IMR-90 (cell line): ENCODE results near the gene HOXB8. TPM values are rescaled to one million over a fixed set of nuclear protein-coding genes. Genes with fewer than 3 reads are reported as not detected.
A peak's percentile ranks its signal among the peaks of the same experiment; 100 is the strongest.

ENCODE experiments used
- ATAC-seq: fragments of 200-7000 bp; cut with Tn5 transposase; 2 replicates; pipeline ENCODE4 v1.9.1; 2020; ENCODE audit warnings: low read depth, mild to moderate bottlenecking, moderate library complexity
- BruUV-seq: library from RNA; stranded (reverse); fragments of 400-500 nt; replicated peaks from 2 replicates; lab custom pipeline; 2021; lab: Mats Ljungman, UMichigan
- CTCF ChIA-PET: fragments of 300-600 bp; formaldehyde crosslinking; extraction: SDS; loops from one replicate; lab custom pipeline; 2021; ENCODE audit warnings: antibody characterized with exemption; lab: Yijun Ruan, JAX
- POLR2A ChIA-PET: fragments of 300-600 bp; sonication (Branson Sonifier 250); formaldehyde crosslinking; loops from one replicate; lab custom pipeline; 2022; ENCODE audit warnings: antibody characterized with exemption; ENCODE audit not compliant: unreplicated experiment; lab: Charles Lee
- DNase-seq: peaks from one replicate; pipeline ENCODE4 v3.0.0; 2013
- H2AFZ ChIP-seq: replicated peaks from 2 replicates; pipeline ENCODE3; 2013; ENCODE audit warnings: low read length, mild to moderate bottlenecking; ENCODE audit not compliant: poor library complexity
- H2AK5ac ChIP-seq: 2 replicates; pipeline ENCODE4 v1.6.1; 2013; ENCODE audit warnings: low read depth, low read length, inconsistent platforms
- H2AK9ac ChIP-seq: replicated peaks from 2 replicates; pipeline ENCODE3; 2013; ENCODE audit warnings: mild to moderate bottlenecking, low read depth, low read length, moderate library complexity; ENCODE audit not compliant: poor library complexity
- H2BK120ac ChIP-seq: 2 replicates; pipeline ENCODE4 v1.6.1; 2013; ENCODE audit warnings: low read depth, low read length, inconsistent platforms
- H2BK15ac ChIP-seq: 3 replicates; pipeline ENCODE4 v1.6.1; 2013; ENCODE audit warnings: low read depth, low read length, inconsistent platforms
- H2BK20ac ChIP-seq: 2 replicates; pipeline ENCODE4 v1.6.1; 2013; ENCODE audit warnings: low read depth, mild to moderate bottlenecking, inconsistent platforms, low read length, moderate library complexity
- H2BK5ac ChIP-seq: 2 replicates; pipeline ENCODE4 v1.6.1; 2013; ENCODE audit warnings: mild to moderate bottlenecking, low read depth, low read length, inconsistent platforms; ENCODE audit not compliant: poor library complexity, severe bottlenecking
- H3K14ac ChIP-seq: replicated peaks from 2 replicates; pipeline ENCODE4 v1.6.1; 2013; ENCODE audit warnings: low read depth, low read length, inconsistent platforms
- H3K18ac ChIP-seq: 2 replicates; pipeline ENCODE4 v1.6.1; 2013; ENCODE audit warnings: low read depth, low read length, control low read depth
- H3K23ac ChIP-seq: 2 replicates; pipeline ENCODE4 v1.6.1; 2013; ENCODE audit warnings: low read depth, low read length, inconsistent platforms
- H3K27ac ChIP-seq: 2 replicates; pipeline ENCODE4 v1.5.1; 2013; ENCODE audit warnings: mild to moderate bottlenecking, control low read depth, low read length; ENCODE audit not compliant: insufficient read depth
- H3K27me3 ChIP-seq: 2 replicates; pipeline ENCODE4 v1.6.1; 2013; ENCODE audit warnings: low read length; ENCODE audit not compliant: control insufficient read depth, insufficient read depth
- H3K36me3 ChIP-seq: 2 replicates; pipeline ENCODE4 v1.6.1; 2013; ENCODE audit warnings: low read length, mixed read lengths; ENCODE audit not compliant: control insufficient read depth, insufficient read depth
- H3K4ac ChIP-seq: 2 replicates; pipeline ENCODE4 v1.6.1; 2013; ENCODE audit warnings: low read depth, low read length, inconsistent platforms
- H3K4me1 ChIP-seq: 2 replicates; pipeline ENCODE4 v1.6.1; 2013; ENCODE audit warnings: low read length, mixed read lengths; ENCODE audit not compliant: control insufficient read depth, insufficient read depth
- H3K4me2 ChIP-seq: 2 replicates; pipeline ENCODE4 v1.6.1; 2013; ENCODE audit warnings: low read depth, mild to moderate bottlenecking, control low read depth, low read length, moderate library complexity
- H3K4me3 ChIP-seq: 2 replicates; pipeline ENCODE4 v1.5.1; 2013; ENCODE audit warnings: low read depth, mild to moderate bottlenecking, control low read depth, low read length, moderate library complexity; ENCODE audit not compliant: insufficient read depth
- H3K56ac ChIP-seq: 2 replicates; pipeline ENCODE4 v1.6.1; 2013; ENCODE audit warnings: low read length, inconsistent platforms; ENCODE audit not compliant: insufficient read depth; ENCODE audit errors: extremely low read depth
- H3K79me1 ChIP-seq, 2 experiments: 2 replicates each; pipeline ENCODE4 v1.6.1; 2013; ENCODE audit warnings: low read length in 2 of 2, inconsistent platforms in 1 of 2, low read depth in 1 of 2
- H3K9ac ChIP-seq: 2 replicates; pipeline ENCODE4 v1.6.1; 2013; ENCODE audit warnings: low read depth, low read length, control low read depth
- H3K9me1 ChIP-seq: 2 replicates; pipeline ENCODE4 v1.6.1; 2013; ENCODE audit warnings: low read length, inconsistent platforms; ENCODE audit not compliant: insufficient read depth
- H3K9me3 ChIP-seq: 2 replicates; pipeline ENCODE4 v1.6.1; 2013; ENCODE audit warnings: low read length; ENCODE audit not compliant: control insufficient read depth, insufficient read depth
- H4K20me1 ChIP-seq: 2 replicates; pipeline ENCODE4 v1.6.1; 2013; ENCODE audit warnings: low read length, inconsistent platforms; ENCODE audit not compliant: insufficient read depth
- H4K5ac ChIP-seq: 2 replicates; pipeline ENCODE4 v1.6.1; 2013; ENCODE audit warnings: mild to moderate bottlenecking, low read depth, low read length, control low read depth
- H4K8ac ChIP-seq, 2 experiments: 2 replicates each; pipeline ENCODE4 v1.6.1; 2013; ENCODE audit warnings: low read depth in 2 of 2, low read length in 2 of 2, control low read depth in 1 of 2, inconsistent platforms in 1 of 2
- H4K91ac ChIP-seq: 2 replicates; pipeline ENCODE4 v1.6.1; 2013; ENCODE audit warnings: low read depth, low read length, inconsistent platforms; ENCODE audit not compliant: insufficient read depth
- BHLHE40 ChIP-seq: fragments of 150-350 bp; IDR thresholded peaks from 2 replicates; pipeline ENCODE4 v1.6.1; 2016; ENCODE audit warnings: mild to moderate bottlenecking, low read depth, low read length
- MXI1 ChIP-seq: IDR thresholded peaks from 2 replicates; pipeline ENCODE4 v1.6.1; 2012; ENCODE audit warnings: low read depth, mild to moderate bottlenecking, low read length, moderate library complexity, borderline replicate concordance
- RAD21 ChIP-seq: IDR thresholded peaks from 2 replicates; pipeline ENCODE4 v1.6.1; 2012; ENCODE audit warnings: low read length, improper control_type of control experiment
- RCOR1 ChIP-seq: IDR thresholded peaks from 2 replicates; pipeline ENCODE4 v1.6.1; 2012; ENCODE audit warnings: mild to moderate bottlenecking, low read length, improper control_type of control experiment; ENCODE audit not compliant: insufficient replicate concordance
- RFX5 ChIP-seq: IDR thresholded peaks from 2 replicates; pipeline ENCODE4 v1.8.0; 2012; ENCODE audit warnings: low read depth, mild to moderate bottlenecking, low read length, moderate library complexity
- SMC3 ChIP-seq: fragments of 150-350 bp; IDR thresholded peaks from 2 replicates; pipeline ENCODE4 v1.6.1; 2016; ENCODE audit warnings: low read depth, mild to moderate bottlenecking, antibody characterized with exemption, low read length, moderate library complexity
- WGBS, 2 experiments: methylation state at CpG; one replicate each; pipeline versions ENCODE4 v1.1.5 to v1.1.7; 2013; ENCODE audit warnings: missing lambda C conversion rate in 2 of 2; ENCODE audit not compliant: insufficient read length in 1 of 2; ENCODE audit errors: extremely low coverage in 2 of 2; 5-methylcytosine and 5-hydroxymethylcytosine counted together
- dilution Hi-C: fragments of 300-500 bp; cut with HindIII; formaldehyde crosslinking; loops from one replicate; pipeline ENCODE4 v1.14.3; 2018; ENCODE audit warnings: low sequenced_read_pairs; ENCODE audit not compliant: unreplicated experiment
- in situ Hi-C: fragments of 300-500 bp; cut with MboI; formaldehyde crosslinking; loops from 3 replicates; pipeline ENCODE4 v1.14.3; 2019; ENCODE audit warnings: low sequenced_read_pairs, inconsistent platforms, mixed read lengths
- intact Hi-C: fragments of 100-400 bp; cut with micrococcal nuclease; formaldehyde crosslinking; loops from 2 replicates; pipeline ENCODE4 v1.10.0; 2022
- polyA plus RNA-seq, 3 experiments: library from polyadenylated mRNA; depleted of rRNA; stranded (reverse); fragments of >200 nt; gene quantifications; 2 replicates each; pipeline ENCODE4 v1.2.3, GENCODE V29; 2012; ENCODE audit warnings: low replicate concordance in 1 of 3
- total RNA-seq: library from RNA; depleted of rRNA; stranded (reverse); fragments of >200 nt; gene quantifications from 2 replicates; pipeline ENCODE4 v1.2.3, GENCODE V29; 2012
- TF ChIP-seq, protein P1 (sequence below): fragments of 150-350 bp; IDR thresholded peaks from 2 replicates; pipeline ENCODE4 v1.6.1; 2017; ENCODE audit warnings: mild to moderate bottlenecking, antibody characterized with exemption, low read length, low read depth
- TF ChIP-seq, protein P2 (sequence below): conservative IDR thresholded peaks from 2 replicates; pipeline ENCODE4 v1.5.1; 2012; ENCODE audit warnings: mild to moderate bottlenecking, low read depth, low read length, improper control_type of control experiment

Gene HOXB8
- total and polyA plus RNA-seq, 2 of the 4 experiments (the other 2 are of a cell fraction) = 0.54 to 5.3 TPM

DNA sequence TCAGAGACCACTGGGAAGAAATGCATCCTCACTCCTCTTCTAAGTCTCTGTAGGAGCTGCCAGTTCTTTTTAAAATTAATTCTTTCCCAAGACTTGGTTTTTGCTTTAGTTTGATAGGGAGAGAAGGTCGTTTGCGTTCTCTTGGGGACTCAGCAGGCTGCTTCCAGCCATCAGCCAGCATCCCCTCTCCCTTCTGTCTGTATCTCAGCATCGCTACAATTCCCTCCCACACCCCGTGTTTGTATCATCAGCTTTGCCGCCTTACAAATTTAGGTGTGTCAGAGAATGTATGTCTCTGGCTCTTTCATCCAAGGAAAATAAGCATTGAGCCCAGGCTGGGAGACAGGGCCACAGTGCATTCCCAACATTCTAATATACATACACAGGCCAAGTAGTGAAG, 15.7 kb downstream of the HOXB8 start:
- CTCF ChIA-PET = no interaction called here
- H2BK120ac ChIP-seq = no peak overlapping the region

More for the DNA sequence above, 15.7 kb downstream of the HOXB8 start:
- Histone ChIP-seq H4K8ac (no peak overlapping the region), H3K4me3 (no peak overlapping the region), H3K56ac (no peak overlapping the region), H3K23ac (peak overlapping the region; percentile 78), H3K79me1 (peaks cover 24 to 42% of the 10 kb centered on the region in 2 experiments; a peak in 3 of 4 replicates), H3K4me1 (peaks cover 12% of the 10 kb centered on the region), H2AFZ (no peak overlapping the region), H2AK9ac (no peak overlapping the region), H3K36me3 (peaks cover 9% of the 10 kb centered on the region; the same call in 1 of the 2 replicates), H3K4me2 (no peak overlapping the region), H4K20me1 (peaks cover 15% of the 10 kb centered on the region), H2AK5ac (peak overlapping the region; percentile 56), H2BK15ac (no peak overlapping the region), H3K4ac (peak overlapping the region; percentile 98), H4K91ac (no peak overlapping the region), H3K9me1 (0 out of 2 replicates have a peak, but pooled peaks cover 3% of the 10 kb centered on the region), H2BK20ac (0 out of 2 replicates have a peak overlapping the region, but pooled peaks have one; percentile 8), H4K5ac (no peak overlapping the region), H3K27me3 (no peaks in the 10 kb centered on the region), H3K9ac (no peak overlapping the region), H3K18ac (no peak overlapping the region), H3K27ac (no peak overlapping the region), H3K14ac (no peak overlapping the region), H3K9me3 (no peaks in the 10 kb centered on the region), H2BK5ac (no peak overlapping the region)
- in situ Hi-C loops = loop anchor here (5.0 to 10.0 kb wide), 2 partner anchors 262 to 575 kb away; no protein-coding TSS in a partner anchor
- TF ChIP-seq SMC3 = no peak
- no peak for TF ChIP-seq BHLHE40
- no peak for TF ChIP-seq RCOR1
- TF ChIP-seq, protein P1, sequence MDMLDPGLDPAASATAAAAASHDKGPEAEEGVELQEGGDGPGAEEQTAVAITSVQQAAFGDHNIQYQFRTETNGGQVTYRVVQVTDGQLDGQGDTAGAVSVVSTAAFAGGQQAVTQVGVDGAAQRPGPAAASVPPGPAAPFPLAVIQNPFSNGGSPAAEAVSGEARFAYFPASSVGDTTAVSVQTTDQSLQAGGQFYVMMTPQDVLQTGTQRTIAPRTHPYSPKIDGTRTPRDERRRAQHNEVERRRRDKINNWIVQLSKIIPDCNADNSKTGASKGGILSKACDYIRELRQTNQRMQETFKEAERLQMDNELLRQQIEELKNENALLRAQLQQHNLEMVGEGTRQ = no peak
- no peak for TF ChIP-seq RFX5
- no peak for TF ChIP-seq MXI1
- no peak for TF ChIP-seq RAD21
- TF ChIP-seq, protein P2, sequence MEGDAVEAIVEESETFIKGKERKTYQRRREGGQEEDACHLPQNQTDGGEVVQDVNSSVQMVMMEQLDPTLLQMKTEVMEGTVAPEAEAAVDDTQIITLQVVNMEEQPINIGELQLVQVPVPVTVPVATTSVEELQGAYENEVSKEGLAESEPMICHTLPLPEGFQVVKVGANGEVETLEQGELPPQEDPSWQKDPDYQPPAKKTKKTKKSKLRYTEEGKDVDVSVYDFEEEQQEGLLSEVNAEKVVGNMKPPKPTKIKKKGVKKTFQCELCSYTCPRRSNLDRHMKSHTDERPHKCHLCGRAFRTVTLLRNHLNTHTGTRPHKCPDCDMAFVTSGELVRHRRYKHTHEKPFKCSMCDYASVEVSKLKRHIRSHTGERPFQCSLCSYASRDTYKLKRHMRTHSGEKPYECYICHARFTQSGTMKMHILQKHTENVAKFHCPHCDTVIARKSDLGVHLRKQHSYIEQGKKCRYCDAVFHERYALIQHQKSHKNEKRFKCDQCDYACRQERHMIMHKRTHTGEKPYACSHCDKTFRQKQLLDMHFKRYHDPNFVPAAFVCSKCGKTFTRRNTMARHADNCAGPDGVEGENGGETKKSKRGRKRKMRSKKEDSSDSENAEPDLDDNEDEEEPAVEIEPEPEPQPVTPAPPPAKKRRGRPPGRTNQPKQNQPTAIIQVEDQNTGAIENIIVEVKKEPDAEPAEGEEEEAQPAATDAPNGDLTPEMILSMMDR = no peak
- ATAC-seq = no peak
- POLR2A ChIA-PET = interaction anchor here (0.5 kb wide), 1 partner anchor 10 kb away, joined by 5 read pairs; no protein-coding TSS in a partner anchor
- BruUV-seq = no TSS peak
- no CpG with 5 or more reads among the region's 5 CpGs for WGBS, 2 experiments
- DNase-seq = no peak
- dilution Hi-C loops = no loop called here
- intact Hi-C loops = no loop called here
